Sciatic nerve (tissue), 2 donors: ENCODE measurements around the gene BAG2. TPM values are rescaled to one million over a fixed set of nuclear protein-coding genes. Genes with fewer than 3 reads are reported as not detected.
A peak's percentile ranks its signal among the peaks of the same experiment; 100 is the strongest.

Source experiments
- ATAC-seq: fragments of 200-7000 bp; cut with Tn5 transposase; one replicate; pipeline ENCODE4 v1.9.1; 2020; ENCODE audit warnings: mild to moderate bottlenecking, moderate library complexity
- DNase-seq: peaks from one replicate; pipeline ENCODE4 v3.0.0-alpha.2; 2020; ENCODE audit warnings: low spot score
- intact Hi-C: fragments of 100-400 bp; cut with DNase I; formaldehyde crosslinking; loops from one replicate; pipeline ENCODE4 v1.14.2; 2022
- total RNA-seq: library from RNA; stranded (reverse); fragmentation: NEBNext Ultra II Directional; extraction: Animal tissue kit (Norgen Biotek cat#: 25700); gene quantifications from one replicate; pipeline ENCODE4 v1.2.1, GENCODE V29; 2021
- donor health status: DM: no; HTN: no; CAD: no.
- donor health status: DM: no; HTN: no; CAD: no.

BAG2 gene
- total RNA-seq, 1 donor from 2014 or later: 6.1 TPM

DNA sequence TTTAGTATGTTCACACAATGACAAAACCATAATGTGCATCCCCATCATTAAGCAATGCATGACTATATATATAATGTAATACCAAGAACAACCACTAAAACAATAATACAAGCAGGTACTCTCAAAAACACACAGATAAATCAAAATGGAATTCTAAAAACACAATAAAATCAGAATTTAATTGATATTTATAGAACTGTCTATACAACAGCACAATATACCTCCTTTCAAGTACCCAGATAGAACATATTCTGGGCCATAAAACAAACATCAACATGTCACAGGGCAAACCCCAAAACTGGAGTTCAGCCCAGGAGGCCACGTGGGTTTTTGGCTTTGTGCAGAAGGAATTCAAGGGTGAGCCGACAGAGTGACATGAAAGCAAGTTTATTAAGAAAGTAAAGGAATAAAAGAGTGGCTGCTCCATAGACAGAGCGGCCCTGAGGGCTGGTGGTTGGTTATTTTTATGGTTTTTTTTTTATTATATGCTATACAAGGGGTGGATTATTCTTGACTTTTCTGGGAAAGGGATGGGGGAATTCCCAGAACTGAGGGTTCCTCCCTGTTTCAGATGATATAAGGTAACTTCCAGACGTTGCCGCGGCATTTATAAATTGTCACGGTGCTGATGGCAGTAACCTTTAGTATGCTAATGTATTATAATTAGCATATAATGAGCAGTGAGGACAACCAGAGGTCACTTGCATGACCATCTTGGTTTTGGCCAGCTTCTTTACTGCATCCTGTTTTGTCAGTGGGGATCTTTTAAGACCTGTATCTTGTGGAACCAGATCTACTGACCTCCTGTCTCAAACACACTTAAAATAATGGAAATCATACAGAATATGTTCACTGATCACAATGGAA lies 44.3 kb downstream of the BAG2 start:
- ATAC-seq (peak; percentile 53), DNase-seq (no peak)
- intact Hi-C loops: no loop called here

GRCh38 chr6:57217270-57217669 lies 45.1 kb downstream of the BAG2 start:
- intact Hi-C loops: no loop called here
- DNase-seq: no peak
- ATAC-seq: no peak

- DNase-seq (no peak), ATAC-seq (no peak)
- intact Hi-C loops: no loop called here
These were observed 48.1 kb downstream of the BAG2 start for GRCh38 chr6:57220083-57220703.

GRCh38 chr6:57221191-57221935 lies 49.2 kb downstream of the BAG2 start:
- intact Hi-C loops: no loop called here

DNA sequence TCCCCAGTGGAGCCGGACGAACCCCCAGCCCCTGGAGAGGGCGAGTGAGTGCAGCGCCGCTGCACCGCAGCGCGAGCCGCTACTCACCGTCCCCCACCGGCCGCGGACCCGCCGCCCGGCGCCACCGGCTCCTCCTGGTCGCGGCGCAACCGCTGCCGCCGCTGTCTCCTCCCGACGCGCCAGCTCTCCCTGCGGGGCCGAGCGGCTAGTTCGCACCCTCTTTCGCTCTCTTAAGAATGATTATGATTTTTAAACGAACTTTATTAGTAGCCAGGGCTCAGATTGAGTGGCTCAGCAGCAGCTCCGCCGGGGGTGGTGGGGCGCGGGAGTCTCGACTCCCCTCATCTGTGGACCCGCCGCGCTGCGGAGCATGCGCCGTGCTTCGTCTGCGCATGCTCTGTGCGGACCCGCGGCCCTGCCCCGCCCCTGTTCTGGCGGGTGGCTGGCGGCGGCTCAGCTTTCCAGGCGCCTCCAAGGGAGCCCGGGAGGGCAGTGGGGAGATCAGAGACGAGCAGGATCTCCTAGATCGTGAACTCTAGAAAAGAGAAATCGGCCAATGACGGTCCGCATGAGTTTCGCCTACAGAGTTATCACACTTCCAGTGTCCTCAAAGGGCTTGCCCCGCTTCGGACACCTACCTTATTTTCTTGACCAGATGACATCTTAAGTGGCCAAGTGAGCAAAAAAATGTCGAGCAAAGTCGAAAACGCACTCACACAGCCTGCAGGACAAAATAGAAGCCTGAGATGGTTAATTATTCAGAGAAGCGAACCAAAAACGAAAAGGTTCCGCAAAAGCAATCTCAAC lies 50.0 kb downstream of the BAG2 start, which contains the start of gene RAB23:
Gene RAB23, minus strand, starts transcription at position 372 of the 807 bp plus-strand sequence. CDS start 11,927 bp downstream, outside the sequence.
- peak; percentile 91 for DNase-seq
- intact Hi-C loops: no loop called here
- ATAC-seq: peak; percentile 98

More at GRCh38 chr6:57221191-57221935, 49.2 kb downstream of the BAG2 start:
- DNase-seq: peak; percentile 76
- ATAC-seq: peak; percentile 84

DNA sequence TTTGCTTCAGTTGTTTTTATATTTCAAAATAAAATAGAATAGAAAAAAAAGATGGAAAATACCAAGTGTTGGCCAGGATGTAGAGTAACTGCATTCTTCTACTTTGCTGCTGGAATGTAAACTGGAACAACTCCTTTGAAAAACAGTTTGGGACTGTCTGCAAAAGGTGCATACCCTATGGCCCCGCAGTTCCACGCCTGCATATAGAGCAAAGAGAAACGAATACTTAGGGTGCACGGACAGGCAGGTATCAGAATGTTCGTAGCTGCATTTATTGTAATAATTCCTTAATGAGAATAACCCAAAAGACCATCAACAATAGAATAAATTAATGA lies 50.6 kb downstream of the BAG2 start:
- ATAC-seq: no peak

DNA sequence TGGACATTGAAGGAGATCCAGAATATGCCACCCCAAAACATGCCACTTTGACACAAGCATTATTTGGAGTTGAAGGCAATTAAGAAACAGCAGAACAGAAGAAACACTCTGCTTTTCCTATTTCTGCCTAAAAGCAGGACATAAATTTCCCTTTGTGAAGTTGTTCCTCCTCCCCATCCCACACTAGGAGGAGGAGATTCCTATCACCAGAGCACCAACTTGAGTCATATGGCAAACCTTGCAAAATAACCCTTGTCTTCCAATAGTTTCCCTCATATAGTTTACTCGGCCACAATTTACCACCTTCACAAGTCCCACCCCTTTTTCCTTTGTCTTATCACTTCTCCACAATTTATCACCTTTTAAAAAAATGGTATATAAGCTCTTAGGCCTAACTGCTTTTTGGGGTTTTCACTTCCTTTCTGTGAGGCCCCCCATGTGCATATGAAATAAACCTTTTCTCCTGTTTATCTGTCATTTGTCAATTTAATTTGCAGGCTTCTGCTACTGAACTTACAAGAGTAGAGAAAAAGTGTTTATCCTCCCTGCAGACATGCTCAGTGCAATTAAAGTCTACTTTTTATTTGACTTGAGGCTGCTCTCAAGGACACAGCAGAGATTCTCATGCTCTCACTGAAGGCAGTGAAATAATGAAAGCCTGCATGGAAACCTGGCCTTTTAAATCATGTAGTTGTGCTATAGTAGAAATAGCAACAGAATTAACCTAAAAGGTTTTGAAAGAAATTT lies 52.8 kb downstream of the BAG2 start:
- intact Hi-C loops: no loop called here
- DNase-seq: no peak
- no peak for ATAC-seq

More for the DNA sequence above, 50.6 kb downstream of the BAG2 start:
- intact Hi-C loops: no loop called here
- no peak for DNase-seq

DNA sequence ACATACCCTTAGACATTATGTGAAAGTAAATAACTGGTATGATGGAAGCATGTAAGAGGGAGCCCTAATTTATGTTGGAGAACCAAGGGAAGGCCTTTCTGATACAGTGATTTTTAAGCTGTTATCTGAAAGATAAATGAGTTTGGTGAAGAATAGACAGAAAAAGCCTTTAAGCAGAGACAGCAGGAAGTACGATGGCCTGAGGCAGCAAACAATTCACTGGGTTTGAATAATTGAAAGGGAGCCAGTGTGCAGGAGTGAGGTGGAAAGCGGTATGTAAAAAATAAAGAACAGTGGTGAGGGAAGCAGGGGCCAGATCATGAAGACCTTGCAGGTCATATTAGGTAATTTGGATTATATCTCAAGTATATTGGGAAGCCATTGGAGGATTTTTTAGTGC lies 54.1 kb downstream of the BAG2 start:
- DNase-seq (no peak), ATAC-seq (no peak)
- intact Hi-C loops: no loop called here

Other genes with a start within 250 kb of the BAG2 start
- gene BEND6, start 217.2 kb upstream of the BAG2 start, total RNA-seq: 4.4 TPM
- 21.5 TPM for gene KIAA1586, start 125.6 kb upstream of the BAG2 start, total RNA-seq
- 68.1 TPM for gene ZNF451, start 82.1 kb upstream of the BAG2 start, total RNA-seq
- 28.4 TPM for gene RAB23, start 50.0 kb downstream of the BAG2 start, total RNA-seq
- 9.6 TPM for gene PRIM2, start 145.3 kb downstream of the BAG2 start, total RNA-seq